Duodenal mucosa (tissue), 2 donors: ENCODE measurements around the gene TRDMT1.

Source experiments
- H3K27ac ChIP-seq: one replicate; pipeline ENCODE4 v1.7.0; 2013; ENCODE audit warnings: low read depth, low read length
- H3K27me3 ChIP-seq, 2 donors: one replicate each; pipeline ENCODE4 v1.7.0; 2013; ENCODE audit warnings: low read length in 2 of 2, control low read depth in 1 of 2; ENCODE audit not compliant: insufficient read depth in 2 of 2, control insufficient read depth in 1 of 2
- H3K36me3 ChIP-seq, 2 donors: one replicate each; pipeline ENCODE4 v1.7.0; 2013; ENCODE audit warnings: low read length in 2 of 2, control low read depth in 1 of 2; ENCODE audit not compliant: insufficient read depth in 2 of 2, control insufficient read depth in 1 of 2
- H3K4me1 ChIP-seq, 2 donors: one replicate each; pipeline ENCODE4 v1.7.0; 2013; ENCODE audit warnings: low read length in 2 of 2, control low read depth in 1 of 2; ENCODE audit not compliant: insufficient read depth in 2 of 2, control insufficient read depth in 1 of 2
- H3K4me3 ChIP-seq, 2 donors: one replicate each; pipeline ENCODE4 v1.7.0; 2013; ENCODE audit warnings: low read length in 2 of 2, low read depth in 1 of 2
- H3K9ac ChIP-seq, 2 donors: one replicate each; pipeline ENCODE4 v1.7.0; 2013; ENCODE audit warnings: low read length in 2 of 2, low read depth in 1 of 2
- H3K9me3 ChIP-seq, 2 donors: one replicate each; pipeline ENCODE4 v1.7.0; 2013; ENCODE audit warnings: low read length in 2 of 2, control low read depth in 1 of 2; ENCODE audit not compliant: control insufficient read depth in 1 of 2

TRDMT1 gene

GRCh38 chr10:17212802-17213221 lies 11.3 kb upstream of the TRDMT1 start:
- H3K36me3 ChIP-seq = no peaks in the 10 kb centered on the region
- peaks cover 0 to 9% of the 10 kb centered on the region in 2 donors for H3K4me1 ChIP-seq

DNA sequence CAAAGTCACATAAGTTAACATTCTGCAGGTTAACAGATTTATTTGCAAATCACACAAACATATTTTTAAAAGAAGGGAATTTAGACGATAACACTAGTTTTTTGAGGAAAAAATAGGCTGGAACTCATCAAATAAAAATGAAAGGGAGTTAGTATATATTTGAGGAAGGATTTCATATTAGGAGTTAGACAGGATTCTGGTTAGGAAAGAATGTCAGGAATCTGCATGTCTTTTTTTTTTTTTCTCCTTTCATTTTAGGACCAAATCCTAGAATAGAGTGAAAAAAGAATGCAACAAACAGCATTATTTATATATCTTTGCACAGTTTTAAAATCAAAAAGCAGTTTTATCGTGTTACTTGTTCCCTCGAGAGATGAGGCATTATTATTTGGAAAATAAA lies 8.9 kb upstream of the TRDMT1 start:
- H3K27me3 ChIP-seq = no peaks in the 10 kb centered on the region

More at GRCh38 chr10:17212802-17213221, 11.3 kb upstream of the TRDMT1 start:
- Histone ChIP-seq H3K4me3 (no peak overlapping the region), H3K27ac (no peak overlapping the region), H3K27me3 (no peaks in the 10 kb centered on the region), H3K9ac (no peak overlapping the region), H3K9me3 (no peaks in the 10 kb centered on the region)

GRCh38 chr10:17209881-17210280 lies 8.4 kb upstream of the TRDMT1 start:
- Histone ChIP-seq H3K27ac (no peak overlapping the region), H3K4me1 (no peaks in the 10 kb centered on the region), H3K27me3 (no peaks in the 10 kb centered on the region), H3K4me3 (no peak overlapping the region), H3K9me3 (no peaks in the 10 kb centered on the region), H3K9ac (no peak overlapping the region), H3K36me3 (no peaks in the 10 kb centered on the region)

More for the DNA sequence above, 8.9 kb upstream of the TRDMT1 start:
- H3K4me3 ChIP-seq = no peak overlapping the region
- H3K9ac ChIP-seq = no peak overlapping the region
- no peaks in the 10 kb centered on the region for H3K9me3 ChIP-seq
- no peaks in the 10 kb centered on the region for H3K4me1 ChIP-seq
- H3K27ac ChIP-seq = no peak overlapping the region
- no peaks in the 10 kb centered on the region for H3K36me3 ChIP-seq

GRCh38 chr10:17209302-17209701 lies 7.8 kb upstream of the TRDMT1 start:
- Histone ChIP-seq H3K36me3 (no peaks in the 10 kb centered on the region), H3K27ac (no peak overlapping the region), H3K4me3 (no peak overlapping the region)

DNA sequence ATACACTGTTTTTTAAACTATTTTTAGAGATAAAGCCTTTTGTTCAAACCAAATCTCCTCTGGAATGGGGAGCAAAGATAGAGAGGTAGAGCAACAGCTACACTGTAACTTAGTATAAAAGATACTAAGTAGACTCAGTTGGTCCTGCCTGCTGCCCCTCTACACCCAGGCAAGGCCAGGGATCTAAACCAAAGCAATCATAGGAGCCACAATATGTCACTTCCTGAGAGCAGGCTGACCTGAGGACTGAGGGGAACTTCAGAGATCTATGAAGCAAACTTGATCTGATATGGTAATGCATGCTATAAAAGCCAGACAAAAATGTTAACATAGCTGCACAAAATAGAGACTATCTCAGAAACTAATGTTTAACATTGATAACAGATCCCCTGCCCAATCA lies 7.0 kb upstream of the TRDMT1 start:
- H3K4me3 ChIP-seq = no peak overlapping the region
- H3K9me3 ChIP-seq = no peaks in the 10 kb centered on the region
- no peaks in the 10 kb centered on the region for H3K36me3 ChIP-seq
- H3K9ac ChIP-seq = no peak overlapping the region
- no peaks in the 10 kb centered on the region for H3K4me1 ChIP-seq
- H3K27ac ChIP-seq = no peak overlapping the region
- no peaks in the 10 kb centered on the region for H3K27me3 ChIP-seq

More at GRCh38 chr10:17209302-17209701, 7.8 kb upstream of the TRDMT1 start:
- Histone ChIP-seq H3K9me3 (no peaks in the 10 kb centered on the region), H3K4me1 (no peaks in the 10 kb centered on the region), H3K27me3 (no peaks in the 10 kb centered on the region), H3K9ac (no peak overlapping the region)

DNA sequence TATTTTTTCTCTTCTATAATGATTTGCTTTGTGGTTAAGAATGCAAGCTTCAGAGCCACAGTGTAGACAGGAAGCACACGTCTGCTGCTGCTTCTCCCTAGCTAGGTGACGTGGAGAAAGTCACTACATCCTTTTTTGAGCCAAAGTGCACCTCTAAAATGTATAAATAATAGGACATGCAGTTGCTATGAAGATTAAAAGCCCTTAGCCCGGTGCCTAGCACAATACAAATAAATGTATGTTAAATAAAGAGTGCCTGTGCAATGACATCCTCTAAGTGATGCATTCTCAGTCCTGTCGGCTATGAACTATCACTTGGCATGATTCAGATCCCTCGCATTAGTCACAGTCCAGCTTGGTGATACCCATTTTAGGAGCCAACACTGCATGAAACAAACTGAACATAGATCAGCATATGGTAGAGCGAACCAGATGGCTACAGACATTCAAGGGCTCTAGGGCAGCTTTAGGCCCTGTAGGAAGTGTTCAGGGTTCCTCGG lies 4.8 kb upstream of the TRDMT1 start:
- peaks cover 0 to 7% of the 10 kb centered on the region in 2 donors for H3K4me1 ChIP-seq
- H3K36me3 ChIP-seq = no peaks in the 10 kb centered on the region
- no peak overlapping the region for H3K9ac ChIP-seq
- H3K27ac ChIP-seq = no peak overlapping the region
- no peaks in the 10 kb centered on the region for H3K27me3 ChIP-seq
- no peak overlapping the region for H3K4me3 ChIP-seq
- H3K9me3 ChIP-seq = no peaks in the 10 kb centered on the region

GRCh38 chr10:17203416-17203815 lies 1.9 kb upstream of the TRDMT1 start:
- Histone ChIP-seq H3K27me3 (no peaks in the 10 kb centered on the region), H3K36me3 (no peaks in the 10 kb centered on the region), H3K27ac (no peak overlapping the region), H3K4me1 (peaks cover 4 to 14% of the 10 kb centered on the region in 2 donors), H3K4me3 (no peak overlapping the region), H3K9me3 (no peaks in the 10 kb centered on the region), H3K9ac (no peak overlapping the region)

DNA sequence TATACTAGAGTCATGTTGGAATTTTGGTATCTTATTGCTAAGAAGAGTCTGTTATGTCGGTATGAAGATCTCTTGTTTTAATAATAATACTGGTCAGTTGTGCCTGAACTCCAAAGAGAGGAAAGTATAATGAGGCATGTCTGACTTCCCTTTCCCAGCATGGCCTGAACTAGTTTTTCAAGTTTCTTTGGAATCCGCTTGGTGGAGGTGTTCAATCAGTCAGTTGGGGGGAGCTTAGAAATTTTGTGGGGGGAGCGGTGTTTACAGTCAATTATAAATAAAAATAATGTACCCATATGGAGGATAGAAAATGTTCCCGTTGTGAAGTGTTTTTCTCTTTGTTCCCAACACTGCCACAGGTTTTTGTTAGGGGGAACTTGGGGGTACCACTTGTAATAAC lies 1.5 kb upstream of the TRDMT1 start:
- no peak overlapping the region for H3K4me3 ChIP-seq
- H3K9ac ChIP-seq = no peak overlapping the region
- H3K27me3 ChIP-seq = no peaks in the 10 kb centered on the region
- no peak overlapping the region for H3K27ac ChIP-seq
- no peaks in the 10 kb centered on the region for H3K36me3 ChIP-seq
- H3K9me3 ChIP-seq = no peaks in the 10 kb centered on the region
- peaks cover 4 to 14% of the 10 kb centered on the region in 2 donors for H3K4me1 ChIP-seq

DNA sequence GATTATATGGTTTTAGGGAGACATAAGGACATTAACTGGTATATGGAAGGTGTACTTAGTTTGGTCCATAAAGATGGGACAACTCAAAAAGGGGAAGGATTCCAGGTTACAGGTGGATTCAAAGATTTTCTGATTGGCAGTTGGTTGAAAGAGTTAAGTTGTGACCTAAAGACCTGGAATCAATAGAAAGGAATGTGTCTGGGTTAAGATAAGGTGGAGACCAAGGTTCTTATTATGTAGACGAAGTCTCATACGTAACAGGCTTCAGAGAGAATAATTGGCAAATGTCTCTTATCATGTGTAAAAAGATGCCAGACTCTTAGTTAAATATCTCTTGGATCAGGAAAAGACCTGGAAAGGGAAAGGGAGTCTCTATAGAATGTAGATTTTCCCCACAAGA lies 1.0 kb upstream of the TRDMT1 start:
- Histone ChIP-seq H3K27me3 (no peaks in the 10 kb centered on the region), H3K4me1 (peaks cover 4 to 14% of the 10 kb centered on the region in 2 donors), H3K27ac (no peak overlapping the region), H3K4me3 (no peak overlapping the region), H3K36me3 (no peaks in the 10 kb centered on the region), H3K9me3 (no peaks in the 10 kb centered on the region), H3K9ac (no peak overlapping the region)

DNA sequence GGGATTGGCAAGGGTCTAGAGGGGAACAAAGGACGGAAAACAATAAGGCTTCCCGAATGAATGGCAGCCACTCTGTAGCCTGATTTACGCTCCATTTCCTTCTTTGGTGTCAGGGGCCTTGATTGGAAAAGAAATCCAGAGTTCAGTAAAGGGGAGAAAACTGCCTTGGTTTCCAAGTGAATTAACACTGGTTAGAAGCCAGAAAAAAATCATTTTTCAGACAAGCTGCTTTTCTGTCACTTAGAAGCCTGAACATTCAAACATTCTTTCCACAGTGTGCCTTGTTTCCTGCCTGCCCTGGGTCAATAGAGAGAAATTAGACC lies 283 bp upstream of the TRDMT1 start:
- Histone ChIP-seq H3K9ac (peak overlapping the region; percentile 80 to 83), H3K4me3 (peak overlapping the region; percentile 91 to 93), H3K9me3 (no peaks in the 10 kb centered on the region), H3K4me1 (peaks cover 4 to 14% of the 10 kb centered on the region in 2 donors), H3K36me3 (no peaks in the 10 kb centered on the region), H3K27ac (peak overlapping the region; percentile 92), H3K27me3 (no peaks in the 10 kb centered on the region)
